MM.1S (cell line): ENCODE results near the gene CSE1L.

ENCODE experiments used
- DNase-seq: peaks from one replicate; pipeline ENCODE4 v3.0.0-alpha.2; 2015
- H2AFZ ChIP-seq: fragments of 300-600 bp; sonication (generic); 2 replicates; pipeline ENCODE4 v1.6.0; 2016; ENCODE audit warnings: antibody characterized with exemption, low read length
- H3F3A ChIP-seq: fragments of 300-600 bp; sonication (generic); 2 replicates; pipeline ENCODE4 v1.6.1; 2016; ENCODE audit warnings: mild to moderate bottlenecking, antibody characterized with exemption, low read length, moderate library complexity, mixed read lengths; ENCODE audit not compliant: insufficient read depth
- H3K27ac ChIP-seq: fragments of 300-600 bp; sonication (generic); 2 replicates; pipeline ENCODE4 v1.5.1; 2016; ENCODE audit warnings: mild to moderate bottlenecking, low read length
- H3K27me3 ChIP-seq: fragments of 300-600 bp; sonication (generic); replicated peaks from 2 replicates; pipeline ENCODE4 v1.6.0; 2016; ENCODE audit warnings: low read length; ENCODE audit not compliant: insufficient read depth
- H3K36me3 ChIP-seq: fragments of 300-600 bp; sonication (generic); replicated peaks from 2 replicates; pipeline ENCODE4 v1.6.1; 2016; ENCODE audit warnings: mild to moderate bottlenecking, low read length, mixed read lengths; ENCODE audit not compliant: insufficient read depth
- H3K4me1 ChIP-seq: fragments of 300-600 bp; sonication (generic); 2 replicates; pipeline ENCODE4 v1.6.1; 2016; ENCODE audit warnings: low read length, mixed read lengths
- H3K4me2 ChIP-seq: fragments of 300-600 bp; sonication (generic); 2 replicates; pipeline ENCODE4 v1.6.0; 2016; ENCODE audit warnings: low read depth, low read length
- H3K4me3 ChIP-seq: fragments of 300-600 bp; sonication (generic); 2 replicates; pipeline ENCODE4 v1.5.1; 2016; ENCODE audit warnings: low read length, mixed read lengths
- H3K79me2 ChIP-seq: fragments of 300-600 bp; sonication (generic); 2 replicates; pipeline ENCODE4 v1.6.1; 2016; ENCODE audit warnings: mixed run types, low read length, mixed read lengths
- H3K9ac ChIP-seq: fragments of 300-600 bp; sonication (generic); 2 replicates; pipeline ENCODE4 v1.6.1; 2016; ENCODE audit warnings: low read length, mixed read lengths
- H3K9me2 ChIP-seq: fragments of 300-600 bp; sonication (generic); replicated peaks from 2 replicates; pipeline ENCODE4 v1.6.1; 2016; ENCODE audit warnings: mild to moderate bottlenecking, low read length, mixed read lengths; ENCODE audit not compliant: insufficient read depth
- H3K9me3 ChIP-seq: fragments of 300-600 bp; sonication (generic); replicated peaks from 2 replicates; pipeline ENCODE4 v1.6.1; 2016; ENCODE audit warnings: mild to moderate bottlenecking, low read length, mixed read lengths; ENCODE audit not compliant: insufficient read depth
- H4K20me1 ChIP-seq: fragments of 300-600 bp; sonication (generic); 2 replicates; pipeline ENCODE4 v1.6.1; 2016; ENCODE audit warnings: mild to moderate bottlenecking, low read length, moderate library complexity, mixed read lengths; ENCODE audit not compliant: insufficient read depth
- CTCF ChIP-seq: fragments of 300-600 bp; sonication (generic); IDR thresholded peaks from 2 replicates; pipeline ENCODE4 v1.5.1; 2016; ENCODE audit warnings: antibody characterized with exemption, low read length, mixed read lengths
- EZH2 ChIP-seq: fragments of 300-600 bp; sonication (generic); optimal IDR thresholded peaks from 2 replicates; pipeline ENCODE3; 2017; ENCODE audit warnings: low read depth, mild to moderate bottlenecking, antibody characterized with exemption, low read length, mixed read lengths
- EZH2phosphoT487 ChIP-seq: fragments of 300-600 bp; sonication (generic); IDR thresholded peaks from 2 replicates; pipeline ENCODE4 v1.6.1; 2018; ENCODE audit warnings: antibody characterized with exemption, low read length

The CSE1L gene

DNA sequence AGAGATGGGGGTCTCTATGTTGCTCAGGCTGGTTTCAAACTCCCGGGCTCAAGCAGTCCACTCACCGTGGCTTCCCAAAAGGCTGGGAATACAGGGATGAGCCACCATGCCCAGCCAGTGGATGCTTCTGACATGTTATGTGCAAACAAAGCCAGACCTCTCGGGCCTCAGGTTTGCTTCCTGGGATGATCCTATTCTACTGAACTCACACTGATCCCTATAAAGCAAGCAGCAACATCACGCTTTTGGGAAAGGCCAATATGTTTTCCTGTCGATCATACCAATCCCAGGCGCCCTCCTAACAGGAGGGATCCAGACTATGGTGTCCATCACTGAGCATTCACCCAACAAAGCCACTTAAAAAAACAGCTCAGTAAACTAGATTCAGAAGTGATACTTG lies 60.2 kb downstream of the CSE1L start:
- no peak overlapping the region for H3K4me2 ChIP-seq
- TF ChIP-seq EZH2phosphoT487 (no peak), EZH2 (no peak), CTCF (no peak)
- H4K20me1 ChIP-seq = no peaks in the 10 kb centered on the region
- no peaks in the 10 kb centered on the region for H3K4me1 ChIP-seq
- H3K4me3 ChIP-seq = no peak overlapping the region
- H2AFZ ChIP-seq = no peak overlapping the region
- H3K79me2 ChIP-seq = no peaks in the 10 kb centered on the region
- no peaks in the 10 kb centered on the region; the same call in 1 of the 2 replicates for H3K36me3 ChIP-seq
- no peak overlapping the region for H3K27ac ChIP-seq
- H3K27me3 ChIP-seq = no peaks in the 10 kb centered on the region
- no peaks in the 10 kb centered on the region for H3K9me3 ChIP-seq
- peaks cover 3% of the 10 kb centered on the region; the same call in 1 of the 2 replicates for H3F3A ChIP-seq
- no peak for DNase-seq
- no peaks in the 10 kb centered on the region for H3K9me2 ChIP-seq
- no peak overlapping the region for H3K9ac ChIP-seq

DNA sequence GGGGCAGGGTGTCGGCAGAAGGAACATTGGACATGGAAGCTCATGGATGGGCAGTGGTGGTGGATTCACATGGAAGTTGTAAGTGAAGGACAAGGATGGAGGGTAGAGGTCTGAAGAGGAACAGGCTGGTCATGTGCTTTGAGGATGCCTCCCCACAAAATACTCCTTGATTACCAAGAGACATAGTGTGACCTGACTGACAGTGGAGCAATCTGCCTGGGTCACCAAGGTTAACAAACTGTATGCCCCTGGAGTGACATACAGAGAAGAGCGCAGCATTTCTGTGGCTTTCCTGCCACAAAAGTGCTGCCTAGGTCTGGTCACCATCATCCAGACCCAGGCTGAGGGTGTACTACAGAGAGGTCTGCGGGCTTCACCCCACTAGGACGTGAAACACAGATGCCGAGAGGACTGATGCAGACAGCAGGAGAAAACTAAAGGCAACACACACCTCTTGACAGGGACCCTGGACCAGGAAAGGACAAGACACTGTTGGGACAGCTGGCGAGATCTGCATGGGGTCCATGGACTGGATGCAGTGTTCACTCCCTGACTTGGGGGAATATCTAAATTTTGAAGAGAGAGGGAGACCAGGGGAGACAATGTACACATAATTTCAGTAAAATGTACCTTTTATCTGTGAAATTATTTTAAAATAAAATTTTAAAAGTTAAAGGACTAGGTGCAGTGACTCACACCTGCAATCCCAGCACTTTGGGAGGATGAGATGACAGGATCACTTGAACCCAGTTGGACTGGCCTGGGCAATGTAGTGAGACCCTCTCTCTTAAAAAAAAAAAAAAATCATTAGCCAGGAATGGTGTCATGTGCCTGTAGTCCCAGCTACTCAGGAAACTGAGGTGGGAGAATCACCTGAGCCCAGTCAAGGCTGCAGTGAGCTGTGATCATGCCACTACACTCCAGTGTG lies 64.9 kb downstream of the CSE1L start:
- H3F3A ChIP-seq = peaks cover 3% of the 10 kb centered on the region; the same call in 1 of the 2 replicates

GRCh38 chr20:49112596-49113274 lies 66.6 kb downstream of the CSE1L start:
- Histone ChIP-seq H3K36me3 (no peaks in the 10 kb centered on the region; the same call in 1 of the 2 replicates), H3K4me2 (no peak overlapping the region)
- no peak for TF ChIP-seq CTCF
- TF ChIP-seq EZH2phosphoT487 = no peak
- no peak for TF ChIP-seq EZH2

More for the DNA sequence above, 64.9 kb downstream of the CSE1L start:
- Histone ChIP-seq H3K27me3 (no peaks in the 10 kb centered on the region), H2AFZ (no peak overlapping the region), H4K20me1 (no peaks in the 10 kb centered on the region), H3K9ac (no peak overlapping the region), H3K4me3 (no peak overlapping the region), H3K4me1 (no peaks in the 10 kb centered on the region), H3K9me3 (no peaks in the 10 kb centered on the region), H3K36me3 (no peaks in the 10 kb centered on the region; the same call in 1 of the 2 replicates), H3K27ac (no peak overlapping the region), H3K4me2 (no peak overlapping the region), H3K79me2 (no peaks in the 10 kb centered on the region), H3K9me2 (no peaks in the 10 kb centered on the region)
- no peak for DNase-seq
- TF ChIP-seq EZH2 = no peak

More at GRCh38 chr20:49112596-49113274, 66.6 kb downstream of the CSE1L start:
- H2AFZ ChIP-seq = no peak overlapping the region
- H3K9me3 ChIP-seq = no peaks in the 10 kb centered on the region
- H3K4me1 ChIP-seq = no peaks in the 10 kb centered on the region
- H3K27ac ChIP-seq = no peak overlapping the region
- no peak for DNase-seq
- no peaks in the 10 kb centered on the region for H3K9me2 ChIP-seq
- no peaks in the 10 kb centered on the region for H3K79me2 ChIP-seq
- no peak overlapping the region for H3K9ac ChIP-seq
- no peak overlapping the region for H3K4me3 ChIP-seq
- no peaks in the 10 kb centered on the region for H4K20me1 ChIP-seq
- no peaks in the 10 kb centered on the region for H3K27me3 ChIP-seq
- peaks cover 3% of the 10 kb centered on the region; the same call in 1 of the 2 replicates for H3F3A ChIP-seq
